IMR-90 (cell line): ENCODE measurements around the gene NADSYN1. TPM values are rescaled to one million over a fixed set of nuclear protein-coding genes. Genes with fewer than 3 reads are reported as not detected.
A peak's percentile ranks its signal among the peaks of the same experiment; 100 is the strongest.

Experiments used
- ATAC-seq: fragments of 200-7000 bp; cut with Tn5 transposase; 2 replicates; pipeline ENCODE4 v1.9.1; 2020; ENCODE audit warnings: low read depth, mild to moderate bottlenecking, moderate library complexity
- BruUV-seq: library from RNA; stranded (reverse); fragments of 400-500 nt; replicated peaks from 2 replicates; lab custom pipeline; 2021; lab: Mats Ljungman, UMichigan
- CTCF ChIA-PET: fragments of 300-600 bp; formaldehyde crosslinking; extraction: SDS; loops from one replicate; lab custom pipeline; 2021; ENCODE audit warnings: antibody characterized with exemption; lab: Yijun Ruan, JAX
- POLR2A ChIA-PET: fragments of 300-600 bp; sonication (Branson Sonifier 250); formaldehyde crosslinking; loops from one replicate; lab custom pipeline; 2022; ENCODE audit warnings: antibody characterized with exemption; ENCODE audit not compliant: unreplicated experiment; lab: Charles Lee
- DNase-seq: peaks from one replicate; pipeline ENCODE4 v3.0.0; 2013
- H2AFZ ChIP-seq: replicated peaks from 2 replicates; pipeline ENCODE3; 2013; ENCODE audit warnings: low read length, mild to moderate bottlenecking; ENCODE audit not compliant: poor library complexity
- H2AK5ac ChIP-seq: 2 replicates; pipeline ENCODE4 v1.6.1; 2013; ENCODE audit warnings: low read depth, low read length, inconsistent platforms
- H2AK9ac ChIP-seq: replicated peaks from 2 replicates; pipeline ENCODE3; 2013; ENCODE audit warnings: mild to moderate bottlenecking, low read depth, low read length, moderate library complexity; ENCODE audit not compliant: poor library complexity
- H2BK120ac ChIP-seq: 2 replicates; pipeline ENCODE4 v1.6.1; 2013; ENCODE audit warnings: low read depth, low read length, inconsistent platforms
- H2BK15ac ChIP-seq: 3 replicates; pipeline ENCODE4 v1.6.1; 2013; ENCODE audit warnings: low read depth, low read length, inconsistent platforms
- H2BK20ac ChIP-seq: 2 replicates; pipeline ENCODE4 v1.6.1; 2013; ENCODE audit warnings: low read depth, mild to moderate bottlenecking, inconsistent platforms, low read length, moderate library complexity
- H2BK5ac ChIP-seq: 2 replicates; pipeline ENCODE4 v1.6.1; 2013; ENCODE audit warnings: mild to moderate bottlenecking, low read depth, low read length, inconsistent platforms; ENCODE audit not compliant: poor library complexity, severe bottlenecking
- H3K14ac ChIP-seq: replicated peaks from 2 replicates; pipeline ENCODE4 v1.6.1; 2013; ENCODE audit warnings: low read depth, low read length, inconsistent platforms
- H3K18ac ChIP-seq: 2 replicates; pipeline ENCODE4 v1.6.1; 2013; ENCODE audit warnings: low read depth, low read length, control low read depth
- H3K23ac ChIP-seq: 2 replicates; pipeline ENCODE4 v1.6.1; 2013; ENCODE audit warnings: low read depth, low read length, inconsistent platforms
- H3K27ac ChIP-seq: 2 replicates; pipeline ENCODE4 v1.5.1; 2013; ENCODE audit warnings: mild to moderate bottlenecking, control low read depth, low read length; ENCODE audit not compliant: insufficient read depth
- H3K27me3 ChIP-seq: 2 replicates; pipeline ENCODE4 v1.6.1; 2013; ENCODE audit warnings: low read length; ENCODE audit not compliant: control insufficient read depth, insufficient read depth
- H3K36me3 ChIP-seq: 2 replicates; pipeline ENCODE4 v1.6.1; 2013; ENCODE audit warnings: low read length, mixed read lengths; ENCODE audit not compliant: control insufficient read depth, insufficient read depth
- H3K4ac ChIP-seq: 2 replicates; pipeline ENCODE4 v1.6.1; 2013; ENCODE audit warnings: low read depth, low read length, inconsistent platforms
- H3K4me1 ChIP-seq: 2 replicates; pipeline ENCODE4 v1.6.1; 2013; ENCODE audit warnings: low read length, mixed read lengths; ENCODE audit not compliant: control insufficient read depth, insufficient read depth
- H3K4me2 ChIP-seq: 2 replicates; pipeline ENCODE4 v1.6.1; 2013; ENCODE audit warnings: low read depth, mild to moderate bottlenecking, control low read depth, low read length, moderate library complexity
- H3K4me3 ChIP-seq: 2 replicates; pipeline ENCODE4 v1.5.1; 2013; ENCODE audit warnings: low read depth, mild to moderate bottlenecking, control low read depth, low read length, moderate library complexity; ENCODE audit not compliant: insufficient read depth
- H3K56ac ChIP-seq: 2 replicates; pipeline ENCODE4 v1.6.1; 2013; ENCODE audit warnings: low read length, inconsistent platforms; ENCODE audit not compliant: insufficient read depth; ENCODE audit errors: extremely low read depth
- H3K79me1 ChIP-seq, 2 experiments: 2 replicates each; pipeline ENCODE4 v1.6.1; 2013; ENCODE audit warnings: low read length in 2 of 2, inconsistent platforms in 1 of 2, low read depth in 1 of 2
- H3K9ac ChIP-seq: 2 replicates; pipeline ENCODE4 v1.6.1; 2013; ENCODE audit warnings: low read depth, low read length, control low read depth
- H3K9me1 ChIP-seq: 2 replicates; pipeline ENCODE4 v1.6.1; 2013; ENCODE audit warnings: low read length, inconsistent platforms; ENCODE audit not compliant: insufficient read depth
- H3K9me3 ChIP-seq: 2 replicates; pipeline ENCODE4 v1.6.1; 2013; ENCODE audit warnings: low read length; ENCODE audit not compliant: control insufficient read depth, insufficient read depth
- H4K20me1 ChIP-seq: 2 replicates; pipeline ENCODE4 v1.6.1; 2013; ENCODE audit warnings: low read length, inconsistent platforms; ENCODE audit not compliant: insufficient read depth
- H4K5ac ChIP-seq: 2 replicates; pipeline ENCODE4 v1.6.1; 2013; ENCODE audit warnings: mild to moderate bottlenecking, low read depth, low read length, control low read depth
- H4K8ac ChIP-seq, 2 experiments: 2 replicates each; pipeline ENCODE4 v1.6.1; 2013; ENCODE audit warnings: low read depth in 2 of 2, low read length in 2 of 2, control low read depth in 1 of 2, inconsistent platforms in 1 of 2
- H4K91ac ChIP-seq: 2 replicates; pipeline ENCODE4 v1.6.1; 2013; ENCODE audit warnings: low read depth, low read length, inconsistent platforms; ENCODE audit not compliant: insufficient read depth
- FOS ChIP-seq: fragments of 150-350 bp; IDR thresholded peaks from 2 replicates; pipeline ENCODE4 v1.6.1; 2016; ENCODE audit warnings: low read depth, low read length
- POLR2A ChIP-seq: IDR thresholded peaks from 2 replicates; pipeline ENCODE4 v1.6.1; 2012; ENCODE audit warnings: mild to moderate bottlenecking, low read depth, low read length
- RAD21 ChIP-seq: IDR thresholded peaks from 2 replicates; pipeline ENCODE4 v1.6.1; 2012; ENCODE audit warnings: low read length, improper control_type of control experiment
- RFX5 ChIP-seq: IDR thresholded peaks from 2 replicates; pipeline ENCODE4 v1.8.0; 2012; ENCODE audit warnings: low read depth, mild to moderate bottlenecking, low read length, moderate library complexity
- USF2 ChIP-seq: fragments of 150-350 bp; IDR thresholded peaks from 2 replicates; pipeline ENCODE4 v1.6.1; 2017; ENCODE audit warnings: mild to moderate bottlenecking, antibody characterized with exemption, low read length, low read depth
- dilution Hi-C: fragments of 300-500 bp; cut with HindIII; formaldehyde crosslinking; loops from one replicate; pipeline ENCODE4 v1.14.3; 2018; ENCODE audit warnings: low sequenced_read_pairs; ENCODE audit not compliant: unreplicated experiment
- in situ Hi-C: fragments of 300-500 bp; cut with MboI; formaldehyde crosslinking; loops from 3 replicates; pipeline ENCODE4 v1.14.3; 2019; ENCODE audit warnings: low sequenced_read_pairs, inconsistent platforms, mixed read lengths
- intact Hi-C: fragments of 100-400 bp; cut with micrococcal nuclease; formaldehyde crosslinking; loops from 2 replicates; pipeline ENCODE4 v1.10.0; 2022
- polyA plus RNA-seq, 3 experiments: library from polyadenylated mRNA; depleted of rRNA; stranded (reverse); fragments of >200 nt; gene quantifications; 2 replicates each; pipeline ENCODE4 v1.2.3, GENCODE V29; 2012; ENCODE audit warnings: low replicate concordance in 1 of 3
- total RNA-seq: library from RNA; depleted of rRNA; stranded (reverse); fragments of >200 nt; gene quantifications from 2 replicates; pipeline ENCODE4 v1.2.3, GENCODE V29; 2012

NADSYN1 gene
- total and polyA plus RNA-seq, 2 of the 4 experiments (the other 2 are of a cell fraction) = 69.5 to 70.4 TPM

GRCh38 chr11:71414645-71415044 lies 38.4 kb upstream of the NADSYN1 start:
- no peak overlapping the region for H2BK120ac ChIP-seq
- H4K8ac ChIP-seq = no peak overlapping the region
- no peaks in the 10 kb centered on the region for H3K36me3 ChIP-seq
- H3K23ac ChIP-seq = no peak overlapping the region
- no peak overlapping the region for H4K91ac ChIP-seq
- H3K18ac ChIP-seq = no peak overlapping the region
- ChIA-PET POLR2A (no interaction called here), CTCF (no interaction called here)
- H3K27ac ChIP-seq = no peak overlapping the region
- no peak overlapping the region for H2AFZ ChIP-seq
- no peak for TF ChIP-seq RAD21
- no peak for TF ChIP-seq USF2
- TF ChIP-seq RFX5 = no peak
- TF ChIP-seq FOS = no peak
- no peak for TF ChIP-seq POLR2A
- no peak overlapping the region for H3K56ac ChIP-seq
- H2BK20ac ChIP-seq = no peak overlapping the region
- H3K9me3 ChIP-seq = peaks cover 4% of the 10 kb centered on the region; the same call in 1 of the 2 replicates
- H2BK15ac ChIP-seq = no peak overlapping the region
- no peak for DNase-seq
- H2AK9ac ChIP-seq = no peak overlapping the region
- no peak overlapping the region for H4K5ac ChIP-seq
- H3K4ac ChIP-seq = no peak overlapping the region
- no peak for ATAC-seq
- no peak overlapping the region for H2AK5ac ChIP-seq
- BruUV-seq = no TSS peak
- H3K79me1 ChIP-seq = no peaks in the 10 kb centered on the region
- H3K4me1 ChIP-seq = no peaks in the 10 kb centered on the region
- dilution Hi-C loops = no loop called here
- H3K27me3 ChIP-seq = peaks cover 22% of the 10 kb centered on the region
- no peaks in the 10 kb centered on the region for H3K9me1 ChIP-seq
- in situ Hi-C loops = no loop called here
- no peak overlapping the region for H3K4me3 ChIP-seq
- H2BK5ac ChIP-seq = peak overlapping the region; percentile 25
- H4K20me1 ChIP-seq = no peaks in the 10 kb centered on the region
- no peak overlapping the region for H3K9ac ChIP-seq
- H3K14ac ChIP-seq = no peak overlapping the region
- no peak overlapping the region for H3K4me2 ChIP-seq
- intact Hi-C loops = no loop called here
